Astrocyte (in vitro differentiated cells and primary cell): ENCODE data around the gene MTHFSD. TPM values are rescaled to one million over a fixed set of nuclear protein-coding genes. Genes with fewer than 3 reads are reported as not detected.

Experiments
- DNase-seq: peaks from one replicate; pipeline ENCODE4 v3.0.0-alpha.2; 2010; ENCODE audit warnings: low read depth
- FAIRE-seq: peaks from 2 replicates; lab custom pipeline; 2011; peaks lifted over from hg19 to GRCh38; lab: Jason Lieb, UNC
- H2AFZ ChIP-seq: 2 replicates; pipeline ENCODE4 v1.6.0; 2012; ENCODE audit warnings: low read depth, low read length, inconsistent platforms
- H3K27ac ChIP-seq: 2 replicates; pipeline ENCODE4 v1.5.1; 2011; ENCODE audit warnings: low read depth, low read length, inconsistent platforms
- H3K27me3 ChIP-seq: 2 replicates; pipeline ENCODE4 v1.6.0; 2011; ENCODE audit warnings: low read length, inconsistent platforms; ENCODE audit not compliant: insufficient read depth
- H3K36me3 ChIP-seq: 2 replicates; pipeline ENCODE4 v1.5.1; 2011; ENCODE audit warnings: low read length, inconsistent platforms; ENCODE audit not compliant: insufficient read depth
- H3K4me1 ChIP-seq: 2 replicates; pipeline ENCODE4 v1.5.1; 2011; ENCODE audit warnings: low read length, inconsistent platforms; ENCODE audit not compliant: insufficient read depth
- H3K4me2 ChIP-seq: 2 replicates; pipeline ENCODE4 v1.6.0; 2012; ENCODE audit warnings: low read length, inconsistent platforms
- H3K4me3 ChIP-seq: 2 replicates; pipeline ENCODE4 v1.5.1; 2011; ENCODE audit warnings: low read depth, mild to moderate bottlenecking, low read length, inconsistent platforms; ENCODE audit not compliant: insufficient read depth
- H3K79me2 ChIP-seq: 2 replicates; pipeline ENCODE4 v1.6.0; 2012; ENCODE audit warnings: mild to moderate bottlenecking, low read length, inconsistent platforms; ENCODE audit not compliant: insufficient read depth
- H3K9ac ChIP-seq: 2 replicates; pipeline ENCODE4 v1.6.0; 2012; ENCODE audit warnings: mild to moderate bottlenecking, low read length, inconsistent platforms
- H3K9me3 ChIP-seq: 2 replicates; pipeline ENCODE4 v1.5.1; 2012; ENCODE audit warnings: low read depth, mild to moderate bottlenecking, low read length, inconsistent platforms; ENCODE audit not compliant: insufficient read depth
- H4K20me1 ChIP-seq: 2 replicates; pipeline ENCODE4 v1.6.0; 2012; ENCODE audit warnings: low read length, inconsistent platforms; ENCODE audit not compliant: insufficient read depth
- H3K27ac Mint-ChIP-seq: one replicate; pipeline ENCODE4 v1.8.0; 2021; ENCODE audit warnings: mild to moderate bottlenecking, mixed read lengths; ENCODE audit not compliant: unreplicated experiment
- H3K27me3 Mint-ChIP-seq: one replicate; pipeline ENCODE4 v1.8.0; 2021; ENCODE audit warnings: low read depth, mixed read lengths; ENCODE audit not compliant: unreplicated experiment
- H3K36me3 Mint-ChIP-seq: one replicate; pipeline ENCODE4 v1.8.0; 2021; ENCODE audit warnings: low read depth, mixed read lengths; ENCODE audit not compliant: unreplicated experiment
- H3K4me1 Mint-ChIP-seq: one replicate; pipeline ENCODE4 v1.8.0; 2021; ENCODE audit warnings: low read depth, mixed read lengths; ENCODE audit not compliant: unreplicated experiment
- H3K4me3 Mint-ChIP-seq: one replicate; pipeline ENCODE4 v1.8.0; 2021; ENCODE audit warnings: mild to moderate bottlenecking, moderate library complexity, mixed read lengths; ENCODE audit not compliant: unreplicated experiment
- H3K9me3 Mint-ChIP-seq: one replicate; pipeline ENCODE4 v1.8.0; 2021; ENCODE audit warnings: mild to moderate bottlenecking, mixed read lengths; ENCODE audit not compliant: unreplicated experiment
- EZH2 ChIP-seq: IDR thresholded peaks from 2 replicates; pipeline ENCODE4 v1.6.1; 2012; ENCODE audit warnings: mild to moderate bottlenecking, low read length, inconsistent platforms; ENCODE audit not compliant: insufficient read depth
- total RNA-seq: library from RNA; stranded (reverse); gene quantifications from 2 replicates; pipeline ENCODE4 v1.2.1, GENCODE V29; 2021
- TF ChIP-seq, protein P1 (sequence below): IDR thresholded peaks from 2 replicates; pipeline ENCODE4 v1.5.1; 2011; ENCODE audit warnings: low read depth, mild to moderate bottlenecking, inconsistent platforms, low read length, moderate library complexity; ENCODE audit not compliant: insufficient read depth

MTHFSD gene
- total RNA-seq, 1 donor from 2014 or later, result 15.6 TPM

DNA sequence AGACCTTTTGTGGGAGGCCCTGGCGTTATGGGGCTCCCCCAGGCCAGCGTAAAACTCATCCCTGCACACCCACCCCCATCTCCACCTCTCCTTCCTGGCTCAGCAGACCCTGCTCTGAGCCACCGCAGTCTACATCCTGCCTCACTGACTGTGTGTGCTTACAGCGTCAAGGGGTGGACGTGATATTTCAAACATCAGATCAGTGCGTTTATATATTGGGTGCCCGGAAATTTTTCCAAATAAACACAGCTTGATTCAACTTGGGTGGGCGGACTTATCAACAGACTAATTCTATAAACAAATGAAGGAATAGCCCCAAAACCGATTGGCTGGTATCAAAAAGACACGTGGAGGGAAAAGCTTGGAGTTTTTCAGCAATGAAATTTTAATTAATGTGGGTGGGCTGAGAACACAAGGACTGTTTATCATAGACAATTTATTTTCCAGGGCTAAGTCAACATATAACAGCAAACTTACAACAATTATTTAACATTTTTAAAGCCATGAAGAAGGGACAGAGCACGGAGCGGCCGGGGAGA lies 23.1 kb upstream of the MTHFSD start, which contains the start of gene FOXL1:
Gene FOXL1 (plus strand): TSS at position 489 of the 539 bp plus-strand sequence. CDS start 175 bp downstream, outside the sequence.
- peak within 1 kb of the TSS; percentile 81 for H3K27ac Mint-ChIP-seq
- H3K4me2 ChIP-seq, result peak within 1 kb of the TSS; percentile 90
- H3K27me3 Mint-ChIP-seq, result peaks cover 11% of the 10 kb centered on the region
- no peaks in the 10 kb centered on the region for H3K36me3 Mint-ChIP-seq
- H3K9me3 Mint-ChIP-seq, result peaks cover 3% of the 10 kb centered on the region
- DNase-seq, result peak; percentile 92
- FAIRE-seq, result peak; percentile 50
- no peaks in the 10 kb centered on the region for H3K9me3 ChIP-seq
- peak within 1 kb of the TSS; percentile 98 for H3K4me3 Mint-ChIP-seq
- peak within 1 kb of the TSS; percentile 95 for H3K9ac ChIP-seq
- H3K27ac ChIP-seq, result peak within 1 kb of the TSS; percentile 94
- no peak within 1 kb of the TSS for H2AFZ ChIP-seq
- H4K20me1 ChIP-seq, result peaks cover 16% of the 10 kb centered on the region
- no peak for TF ChIP-seq EZH2
- TF ChIP-seq, protein P1, sequence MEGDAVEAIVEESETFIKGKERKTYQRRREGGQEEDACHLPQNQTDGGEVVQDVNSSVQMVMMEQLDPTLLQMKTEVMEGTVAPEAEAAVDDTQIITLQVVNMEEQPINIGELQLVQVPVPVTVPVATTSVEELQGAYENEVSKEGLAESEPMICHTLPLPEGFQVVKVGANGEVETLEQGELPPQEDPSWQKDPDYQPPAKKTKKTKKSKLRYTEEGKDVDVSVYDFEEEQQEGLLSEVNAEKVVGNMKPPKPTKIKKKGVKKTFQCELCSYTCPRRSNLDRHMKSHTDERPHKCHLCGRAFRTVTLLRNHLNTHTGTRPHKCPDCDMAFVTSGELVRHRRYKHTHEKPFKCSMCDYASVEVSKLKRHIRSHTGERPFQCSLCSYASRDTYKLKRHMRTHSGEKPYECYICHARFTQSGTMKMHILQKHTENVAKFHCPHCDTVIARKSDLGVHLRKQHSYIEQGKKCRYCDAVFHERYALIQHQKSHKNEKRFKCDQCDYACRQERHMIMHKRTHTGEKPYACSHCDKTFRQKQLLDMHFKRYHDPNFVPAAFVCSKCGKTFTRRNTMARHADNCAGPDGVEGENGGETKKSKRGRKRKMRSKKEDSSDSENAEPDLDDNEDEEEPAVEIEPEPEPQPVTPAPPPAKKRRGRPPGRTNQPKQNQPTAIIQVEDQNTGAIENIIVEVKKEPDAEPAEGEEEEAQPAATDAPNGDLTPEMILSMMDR, result no peak
- peaks cover 89% of the 10 kb centered on the region for H3K79me2 ChIP-seq
- H3K36me3 ChIP-seq, result peaks cover 4% of the 10 kb centered on the region
- peaks cover 54% of the 10 kb centered on the region for H3K4me1 Mint-ChIP-seq
- no peaks in the 10 kb centered on the region for H3K27me3 ChIP-seq
- peak within 1 kb of the TSS; percentile 73 for H3K4me3 ChIP-seq
- H3K4me1 ChIP-seq, result peaks cover 71% of the 10 kb centered on the region

DNA sequence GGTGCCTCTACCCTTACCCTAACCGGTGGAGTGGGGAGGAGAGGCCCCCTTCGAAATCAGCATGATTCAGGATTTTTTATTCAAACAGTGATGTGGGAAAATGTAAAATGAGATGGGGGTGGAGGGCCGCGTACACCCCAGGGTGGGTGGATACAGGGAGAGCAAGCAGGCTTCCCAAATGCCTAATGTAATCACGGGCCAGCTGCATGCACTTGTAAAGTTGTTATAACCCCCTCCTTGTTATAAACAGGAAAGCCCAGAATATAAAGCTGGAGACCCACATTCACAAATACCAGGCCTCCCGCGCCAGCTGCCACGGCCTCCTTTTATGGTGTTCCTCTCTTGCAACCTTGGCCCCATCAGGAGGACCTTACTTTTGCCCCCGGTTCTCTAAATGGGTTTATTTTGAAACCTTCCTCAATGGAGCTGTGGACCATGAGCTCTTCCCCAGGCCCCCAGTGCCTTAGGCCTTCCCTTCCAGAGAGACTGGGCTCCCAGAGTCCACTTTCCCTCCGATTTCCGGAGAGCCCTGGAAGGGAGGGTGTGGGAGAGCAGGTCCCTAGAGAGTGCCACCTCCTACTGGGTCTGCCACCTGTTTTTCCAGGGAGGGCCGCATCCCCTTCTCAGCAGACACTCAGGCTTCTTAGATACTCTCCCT lies 22.4 kb upstream of the MTHFSD start:
- peaks cover 89% of the 10 kb centered on the region for H3K79me2 ChIP-seq
- peaks cover 58% of the 10 kb centered on the region for H3K4me1 Mint-ChIP-seq

More for the DNA sequence above, 22.4 kb upstream of the MTHFSD start:
- Mint-ChIP-seq H3K27ac (peak overlapping the region; percentile 79), H3K4me3 (peak overlapping the region; percentile 98), H3K9me3 (peaks cover 3% of the 10 kb centered on the region), H3K27me3 (peaks cover 12% of the 10 kb centered on the region), H3K36me3 (no peaks in the 10 kb centered on the region)
- Histone ChIP-seq H2AFZ (no peak overlapping the region), H3K9ac (peak overlapping the region; percentile 95), H3K4me1 (peaks cover 78% of the 10 kb centered on the region), H3K4me3 (peak overlapping the region; percentile 73), H4K20me1 (peaks cover 23% of the 10 kb centered on the region), H3K36me3 (peaks cover 4% of the 10 kb centered on the region), H3K9me3 (no peaks in the 10 kb centered on the region), H3K27ac (peak overlapping the region; percentile 94), H3K4me2 (peak overlapping the region; percentile 90), H3K27me3 (no peaks in the 10 kb centered on the region)
- TF ChIP-seq, protein P1, result no peak
- TF ChIP-seq EZH2, result no peak
- DNase-seq, result peak; percentile 74
- FAIRE-seq, result no peak
